GM12878 (cell line): Measurements from ENCODE around the gene PADI2. TPM values are rescaled to one million over a fixed set of nuclear protein-coding genes. Genes with fewer than 3 reads are reported as not detected.

ENCODE experiments used
- ATAC-seq: fragments of 200-7000 bp; cut with Tn5 transposase; 3 replicates; pipeline ENCODE4 v1.9.1; 2020; ENCODE audit warnings: mild to moderate bottlenecking, moderate library complexity
- BruUV-seq: library from RNA; stranded (reverse); fragments of 400-500 nt; replicated peaks from 2 replicates; lab custom pipeline; 2021; lab: Mats Ljungman, UMichigan
- CTCF ChIA-PET: fragments of 300-600 bp; sonication (Branson Sonifier 250); formaldehyde crosslinking; extraction: SDS; loops from one replicate; lab custom pipeline; 2021; ENCODE audit warnings: inconsistent platforms; lab: Yijun Ruan, JAX
- POLR2A ChIA-PET: fragments of 350-600 bp; formaldehyde crosslinking; extraction: SDS; loops from one replicate; lab custom pipeline; 2021; ENCODE audit warnings: inconsistent platforms; lab: Charles Lee
- RAD21 ChIA-PET: fragments of 300-600 bp; sonication (Branson Sonifier 250); formaldehyde crosslinking; loops from one replicate; lab custom pipeline; 2023; ENCODE audit warnings: antibody characterized with exemption; ENCODE audit not compliant: unreplicated experiment; lab: Charles Lee
- SMC1A ChIA-PET: fragments of 300-600 bp; sonication (Branson Sonifier 250); formaldehyde crosslinking; loops from one replicate; lab custom pipeline; 2023; ENCODE audit not compliant: unreplicated experiment, uncharacterized antibody; lab: Charles Lee
- DNase-seq: peaks from one replicate; pipeline ENCODE4 v3.0.0-alpha.2; 2011; ENCODE audit warnings: low read depth, low spot score
- FAIRE-seq: peaks from 3 replicates; lab custom pipeline; 2011; peaks lifted over from hg19 to GRCh38; lab: Jason Lieb, UNC
- H2AFZ ChIP-seq: 2 replicates; pipeline ENCODE4 v1.6.0; 2011; ENCODE audit warnings: low read depth, low read length, control low read depth; ENCODE audit not compliant: control insufficient read depth
- H3K27ac ChIP-seq: 2 replicates; pipeline ENCODE4 v1.5.1; 2011; ENCODE audit warnings: control low read depth; ENCODE audit not compliant: control insufficient read depth, insufficient read depth
- H3K27me3 ChIP-seq, 2 experiments: replicated peaks in 1 of 2; 2 replicates each; pipeline versions ENCODE4 v1.6.0 to v1.6.1; 2011; ENCODE audit warnings: low read length in 1 of 2; ENCODE audit not compliant: control insufficient read depth in 2 of 2, insufficient read depth in 2 of 2
- H3K36me3 ChIP-seq, 2 experiments: 2 replicates each; pipeline ENCODE4 v1.5.1; 2011; ENCODE audit warnings: low read length in 1 of 2; ENCODE audit not compliant: control insufficient read depth in 2 of 2, insufficient read depth in 2 of 2
- H3K4me1 ChIP-seq: 2 replicates; pipeline ENCODE4 v1.6.1; 2011; ENCODE audit warnings: mild to moderate bottlenecking, low read length, moderate library complexity, mixed read lengths; ENCODE audit not compliant: control insufficient read depth, insufficient read depth
- H3K4me2 ChIP-seq: 2 replicates; pipeline ENCODE4 v1.6.0; 2011; ENCODE audit warnings: control low read depth; ENCODE audit not compliant: control insufficient read depth, insufficient read depth
- H3K4me3 ChIP-seq: fragments of 200-600 bp; sonication (generic); 2 replicates; pipeline ENCODE4 v1.5.1; 2016
- H3K79me2 ChIP-seq: 2 replicates; pipeline ENCODE4 v1.6.0; 2011; ENCODE audit warnings: low read length; ENCODE audit not compliant: control insufficient read depth, insufficient read depth
- H3K9ac ChIP-seq: 2 replicates; pipeline ENCODE4 v1.8.0; 2011; ENCODE audit warnings: low read length, control low read depth, mixed read lengths; ENCODE audit not compliant: control insufficient read depth, insufficient read depth
- H3K9me3 ChIP-seq: replicated peaks from 3 replicates; pipeline ENCODE4 v1.5.1; 2011; ENCODE audit warnings: mild to moderate bottlenecking, low read length; ENCODE audit not compliant: control insufficient read depth, insufficient read depth
- H4K20me1 ChIP-seq: 2 replicates; pipeline ENCODE4 v1.6.0; 2011; ENCODE audit not compliant: control insufficient read depth, insufficient read depth
- EED ChIP-seq: sonication (generic); IDR thresholded peaks from 2 replicates; pipeline ENCODE4 v1.6.1; 2016; ENCODE audit warnings: antibody characterized with exemption, low read depth
- MYB ChIP-seq: fragments of 150-350 bp; IDR thresholded peaks from 2 replicates; pipeline ENCODE4 v1.6.1; 2014; ENCODE audit warnings: mild to moderate bottlenecking, low read depth, low read length, borderline replicate concordance
- NFYB ChIP-seq: IDR thresholded peaks from 2 replicates; pipeline ENCODE4 v1.6.1; 2011; ENCODE audit warnings: low read depth, mild to moderate bottlenecking, low read length, improper control_type of control experiment, moderate library complexity; ENCODE audit not compliant: insufficient read depth
- RAD21 ChIP-seq: IDR thresholded peaks from 2 replicates; pipeline ENCODE4 v1.6.1; 2011; ENCODE audit warnings: mild to moderate bottlenecking, low read depth, low read length, moderate library complexity; ENCODE audit not compliant: insufficient read depth
- SREBF2 ChIP-seq: IDR thresholded peaks from 2 replicates; pipeline ENCODE4 v1.6.1; 2012; ENCODE audit warnings: mild to moderate bottlenecking, low read length
- SRF ChIP-seq, 2 experiments: IDR thresholded peaks; 2 replicates each; pipeline ENCODE4 v1.6.1; 2011; ENCODE audit warnings: low read depth in 2 of 2, low read length in 2 of 2, mild to moderate bottlenecking in 1 of 2, moderate library complexity in 1 of 2
- STAT1 ChIP-seq: fragments of 450-650 bp; conservative IDR thresholded peaks from 2 replicates; pipeline ENCODE4 v1.6.1; 2014; ENCODE audit warnings: antibody characterized with exemption, mild to moderate bottlenecking
- WGBS: methylation state at CpG from one replicate; pipeline ENCODE4 v1.1.6; 2016; ENCODE audit warnings: low lambda C conversion rate; ENCODE audit not compliant: insufficient replicate concordance, insufficient coverage; ENCODE audit errors: missing lambda C conversion rate; 5-methylcytosine and 5-hydroxymethylcytosine counted together
- in situ Hi-C: fragments of 300-500 bp; cut with MboI; formaldehyde crosslinking; loops from 9 replicates; pipeline ENCODE4 v1.14.3; 2018; ENCODE audit warnings: mixed read lengths
- intact Hi-C: fragments of 100-400 bp; cut with micrococcal nuclease; formaldehyde crosslinking; loops from one replicate; pipeline ENCODE4 v1.14.2; 2022; ENCODE audit not compliant: unreplicated experiment
- polyA plus RNA-seq, 11 experiments: library from polyadenylated mRNA; depleted of rRNA in 4 of 11; unstranded in 6 of 11; stranded (reverse) in 5 of 11; fragments of >200 nt; fragmentation: Nextera tagmentation in 4 of 11; fragmentation: Illumina TruSeq in 1 of 11; extraction: Ambion mirVana in 4 of 11; extraction: Trizol in 1 of 11; gene quantifications; 1 replicate in 1 of 11; 2 replicates in 10 of 11; pipeline versions ENCODE4 v1.2.1 to v1.2.3, GENCODE V29; 2011 to 2016; ENCODE audit warnings: inconsistent platforms in 2 of 11, missing spikeins in 2 of 11, low read depth in 1 of 11
- total RNA-seq, 4 experiments: library from RNA; depleted of rRNA in 3 of 4; stranded (reverse); fragments of >200 nt in 3 of 4; fragmentation: Illumina TruSeq in 1 of 4; extraction: Trizol in 1 of 4; gene quantifications; 2 replicates each; pipeline versions ENCODE4 v1.2.1 to v1.2.3, GENCODE V29; 2013 to 2021
- TF ChIP-seq, protein P1 (sequence below): fragments of 450-650 bp; IDR thresholded peaks from 2 replicates; pipeline ENCODE4 v1.6.1; 2018; ENCODE audit warnings: borderline replicate concordance, mild to moderate bottlenecking; ENCODE audit not compliant: partially characterized antibody

The PADI2 gene
- total and polyA plus RNA-seq, 10 of the 15 experiments (the other 5 are each of a cell fraction or from before 2014, with no cell fraction given), result 0.05 to 3.0 (median 0.10) TPM; not detected in 1

DNA sequence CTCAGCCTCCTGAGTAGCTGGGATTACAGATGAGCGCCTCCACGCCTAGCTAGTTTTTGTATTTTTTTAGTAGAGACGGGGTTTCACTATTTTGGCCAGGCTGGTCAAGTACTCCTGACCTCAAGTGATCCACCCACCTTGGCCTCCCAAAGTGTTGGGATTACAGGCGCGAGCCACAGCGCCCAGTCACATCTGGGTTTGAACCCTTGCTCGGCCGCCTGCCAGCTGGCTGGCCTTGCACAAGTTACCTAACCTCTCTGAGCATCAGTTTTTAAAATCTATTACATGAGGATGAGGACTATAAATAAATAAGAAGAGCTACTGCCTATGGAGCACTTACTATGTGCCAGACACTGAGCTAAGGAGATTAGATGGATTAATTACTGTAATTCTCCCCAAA lies 17.7 kb upstream of the PADI2 start:
- POLR2A ChIA-PET, result interaction anchor here (0.6 kb wide), 1 partner anchor 1293 kb away, joined by 3 read pairs; no protein-coding TSS in a partner anchor
- DNase-seq (no peak), ATAC-seq (no peak)
- no peaks in the 10 kb centered on the region for H4K20me1 ChIP-seq
- TF ChIP-seq EED (no peak), RAD21 (no peak), SRF (IDR thresholded peaks at IDR 0.05; ENCODE audit: low read depth in 2 of 2, low read length in 2 of 2) (no peak), SREBF2 (no peak), MYB (no peak), STAT1 (no peak), NFYB (no peak)
- TF ChIP-seq, protein P1, sequence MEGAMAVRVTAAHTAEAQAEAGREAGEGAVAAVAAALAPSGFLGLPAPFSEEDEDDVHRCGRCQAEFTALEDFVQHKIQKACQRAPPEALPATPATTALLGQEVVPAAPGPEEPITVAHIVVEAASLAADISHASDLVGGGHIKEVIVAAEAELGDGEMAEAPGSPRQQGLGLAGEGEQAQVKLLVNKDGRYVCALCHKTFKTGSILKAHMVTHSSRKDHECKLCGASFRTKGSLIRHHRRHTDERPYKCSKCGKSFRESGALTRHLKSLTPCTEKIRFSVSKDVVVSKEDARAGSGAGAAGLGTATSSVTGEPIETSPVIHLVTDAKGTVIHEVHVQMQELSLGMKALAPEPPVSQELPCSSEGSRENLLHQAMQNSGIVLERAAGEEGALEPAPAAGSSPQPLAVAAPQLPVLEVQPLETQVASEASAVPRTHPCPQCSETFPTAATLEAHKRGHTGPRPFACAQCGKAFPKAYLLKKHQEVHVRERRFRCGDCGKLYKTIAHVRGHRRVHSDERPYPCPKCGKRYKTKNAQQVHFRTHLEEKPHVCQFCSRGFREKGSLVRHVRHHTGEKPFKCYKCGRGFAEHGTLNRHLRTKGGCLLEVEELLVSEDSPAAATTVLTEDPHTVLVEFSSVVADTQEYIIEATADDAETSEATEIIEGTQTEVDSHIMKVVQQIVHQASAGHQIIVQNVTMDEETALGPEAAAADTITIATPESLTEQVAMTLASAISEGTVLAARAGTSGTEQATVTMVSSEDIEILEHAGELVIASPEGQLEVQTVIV, result no peak
- TF ChIP-seq, all 136 proteins: peak for 0
- no peak for FAIRE-seq
- Histone ChIP-seq H2AFZ (no peak overlapping the region), H3K27ac (no peak overlapping the region), H3K27me3 (no peaks in the 10 kb centered on the region), H3K4me3 (no peak overlapping the region), H3K4me2 (no peak overlapping the region), H3K36me3 (no peaks in the 10 kb centered on the region), H3K4me1 (peaks cover 14% of the 10 kb centered on the region), H3K79me2 (no peaks in the 10 kb centered on the region), H3K9ac (no peak overlapping the region), H3K9me3 (no peaks in the 10 kb centered on the region; the same call in 2 of the 3 replicates)
- in situ Hi-C loops, result no loop called here
- ChIA-PET SMC1A (interaction anchor here (0.9 to 7.8 kb wide), 4 partner anchors 9 to 100 kb away, joined by 3 to 119 read pairs (median 7); no protein-coding TSS in a partner anchor), RAD21 (interaction anchor here (0.9 to 1.1 kb wide), 2 partner anchors 8 to 100 kb away, joined by 3 to 4 read pairs; no protein-coding TSS in a partner anchor), CTCF (interaction anchor here (1.0 to 8.1 kb wide), 3 partner anchors 10 to 98 kb away, joined by 3 to 105 read pairs (median 7); no protein-coding TSS in a partner anchor)
- 94% methylated on average over 8 of the region's 8 CpGs for WGBS
- no TSS peak for BruUV-seq
- intact Hi-C loops, result no loop called here
